IMR-90 (cell line): ENCODE data around the gene GSE1. TPM values are rescaled to one million over a fixed set of nuclear protein-coding genes. Genes with fewer than 3 reads are reported as not detected.

ENCODE experiments used
- ATAC-seq: fragments of 200-7000 bp; cut with Tn5 transposase; 2 replicates; pipeline ENCODE4 v1.9.1; 2020; ENCODE audit warnings: low read depth, mild to moderate bottlenecking, moderate library complexity
- BruUV-seq: library from RNA; stranded (reverse); fragments of 400-500 nt; replicated peaks from 2 replicates; lab custom pipeline; 2021; lab: Mats Ljungman, UMichigan
- CTCF ChIA-PET: fragments of 300-600 bp; formaldehyde crosslinking; extraction: SDS; loops from one replicate; lab custom pipeline; 2021; ENCODE audit warnings: antibody characterized with exemption; lab: Yijun Ruan, JAX
- POLR2A ChIA-PET: fragments of 300-600 bp; sonication (Branson Sonifier 250); formaldehyde crosslinking; loops from one replicate; lab custom pipeline; 2022; ENCODE audit warnings: antibody characterized with exemption; ENCODE audit not compliant: unreplicated experiment; lab: Charles Lee
- DNase-seq: peaks from one replicate; pipeline ENCODE4 v3.0.0; 2013
- H2AFZ ChIP-seq: replicated peaks from 2 replicates; pipeline ENCODE3; 2013; ENCODE audit warnings: low read length, mild to moderate bottlenecking; ENCODE audit not compliant: poor library complexity
- H2AK5ac ChIP-seq: 2 replicates; pipeline ENCODE4 v1.6.1; 2013; ENCODE audit warnings: low read depth, low read length, inconsistent platforms
- H2AK9ac ChIP-seq: replicated peaks from 2 replicates; pipeline ENCODE3; 2013; ENCODE audit warnings: mild to moderate bottlenecking, low read depth, low read length, moderate library complexity; ENCODE audit not compliant: poor library complexity
- H2BK120ac ChIP-seq: 2 replicates; pipeline ENCODE4 v1.6.1; 2013; ENCODE audit warnings: low read depth, low read length, inconsistent platforms
- H2BK15ac ChIP-seq: 3 replicates; pipeline ENCODE4 v1.6.1; 2013; ENCODE audit warnings: low read depth, low read length, inconsistent platforms
- H2BK20ac ChIP-seq: 2 replicates; pipeline ENCODE4 v1.6.1; 2013; ENCODE audit warnings: low read depth, mild to moderate bottlenecking, inconsistent platforms, low read length, moderate library complexity
- H2BK5ac ChIP-seq: 2 replicates; pipeline ENCODE4 v1.6.1; 2013; ENCODE audit warnings: mild to moderate bottlenecking, low read depth, low read length, inconsistent platforms; ENCODE audit not compliant: poor library complexity, severe bottlenecking
- H3K14ac ChIP-seq: replicated peaks from 2 replicates; pipeline ENCODE4 v1.6.1; 2013; ENCODE audit warnings: low read depth, low read length, inconsistent platforms
- H3K18ac ChIP-seq: 2 replicates; pipeline ENCODE4 v1.6.1; 2013; ENCODE audit warnings: low read depth, low read length, control low read depth
- H3K23ac ChIP-seq: 2 replicates; pipeline ENCODE4 v1.6.1; 2013; ENCODE audit warnings: low read depth, low read length, inconsistent platforms
- H3K27ac ChIP-seq: 2 replicates; pipeline ENCODE4 v1.5.1; 2013; ENCODE audit warnings: mild to moderate bottlenecking, control low read depth, low read length; ENCODE audit not compliant: insufficient read depth
- H3K27me3 ChIP-seq: 2 replicates; pipeline ENCODE4 v1.6.1; 2013; ENCODE audit warnings: low read length; ENCODE audit not compliant: control insufficient read depth, insufficient read depth
- H3K36me3 ChIP-seq: 2 replicates; pipeline ENCODE4 v1.6.1; 2013; ENCODE audit warnings: low read length, mixed read lengths; ENCODE audit not compliant: control insufficient read depth, insufficient read depth
- H3K4ac ChIP-seq: 2 replicates; pipeline ENCODE4 v1.6.1; 2013; ENCODE audit warnings: low read depth, low read length, inconsistent platforms
- H3K4me1 ChIP-seq: 2 replicates; pipeline ENCODE4 v1.6.1; 2013; ENCODE audit warnings: low read length, mixed read lengths; ENCODE audit not compliant: control insufficient read depth, insufficient read depth
- H3K4me2 ChIP-seq: 2 replicates; pipeline ENCODE4 v1.6.1; 2013; ENCODE audit warnings: low read depth, mild to moderate bottlenecking, control low read depth, low read length, moderate library complexity
- H3K4me3 ChIP-seq: 2 replicates; pipeline ENCODE4 v1.5.1; 2013; ENCODE audit warnings: low read depth, mild to moderate bottlenecking, control low read depth, low read length, moderate library complexity; ENCODE audit not compliant: insufficient read depth
- H3K56ac ChIP-seq: 2 replicates; pipeline ENCODE4 v1.6.1; 2013; ENCODE audit warnings: low read length, inconsistent platforms; ENCODE audit not compliant: insufficient read depth; ENCODE audit errors: extremely low read depth
- H3K79me1 ChIP-seq, 2 experiments: 2 replicates each; pipeline ENCODE4 v1.6.1; 2013; ENCODE audit warnings: low read length in 2 of 2, inconsistent platforms in 1 of 2, low read depth in 1 of 2
- H3K9ac ChIP-seq: 2 replicates; pipeline ENCODE4 v1.6.1; 2013; ENCODE audit warnings: low read depth, low read length, control low read depth
- H3K9me1 ChIP-seq: 2 replicates; pipeline ENCODE4 v1.6.1; 2013; ENCODE audit warnings: low read length, inconsistent platforms; ENCODE audit not compliant: insufficient read depth
- H3K9me3 ChIP-seq: 2 replicates; pipeline ENCODE4 v1.6.1; 2013; ENCODE audit warnings: low read length; ENCODE audit not compliant: control insufficient read depth, insufficient read depth
- H4K20me1 ChIP-seq: 2 replicates; pipeline ENCODE4 v1.6.1; 2013; ENCODE audit warnings: low read length, inconsistent platforms; ENCODE audit not compliant: insufficient read depth
- H4K5ac ChIP-seq: 2 replicates; pipeline ENCODE4 v1.6.1; 2013; ENCODE audit warnings: mild to moderate bottlenecking, low read depth, low read length, control low read depth
- H4K8ac ChIP-seq, 2 experiments: 2 replicates each; pipeline ENCODE4 v1.6.1; 2013; ENCODE audit warnings: low read depth in 2 of 2, low read length in 2 of 2, control low read depth in 1 of 2, inconsistent platforms in 1 of 2
- H4K91ac ChIP-seq: 2 replicates; pipeline ENCODE4 v1.6.1; 2013; ENCODE audit warnings: low read depth, low read length, inconsistent platforms; ENCODE audit not compliant: insufficient read depth
- BHLHE40 ChIP-seq: fragments of 150-350 bp; IDR thresholded peaks from 2 replicates; pipeline ENCODE4 v1.6.1; 2016; ENCODE audit warnings: mild to moderate bottlenecking, low read depth, low read length
- CHD1 ChIP-seq: IDR thresholded peaks from 2 replicates; pipeline ENCODE4 v1.6.1; 2012; ENCODE audit warnings: low read depth, low read length, improper control_type of control experiment
- FOS ChIP-seq: fragments of 150-350 bp; IDR thresholded peaks from 2 replicates; pipeline ENCODE4 v1.6.1; 2016; ENCODE audit warnings: low read depth, low read length
- MAFK ChIP-seq: IDR thresholded peaks from 2 replicates; pipeline ENCODE4 v1.6.1; 2012; ENCODE audit warnings: low read depth, low read length, improper control_type of control experiment
- MAZ ChIP-seq: IDR thresholded peaks from 2 replicates; pipeline ENCODE4 v1.6.1; 2012; ENCODE audit warnings: low read depth, mild to moderate bottlenecking, low read length, improper control_type of control experiment, moderate library complexity, borderline replicate concordance
- MXI1 ChIP-seq: IDR thresholded peaks from 2 replicates; pipeline ENCODE4 v1.6.1; 2012; ENCODE audit warnings: low read depth, mild to moderate bottlenecking, low read length, moderate library complexity, borderline replicate concordance
- NFE2L2 ChIP-seq: fragments of 150-350 bp; IDR thresholded peaks from 2 replicates; pipeline ENCODE4 v1.6.1; 2016; ENCODE audit warnings: low read depth, mild to moderate bottlenecking, low read length
- POLR2A ChIP-seq: IDR thresholded peaks from 2 replicates; pipeline ENCODE4 v1.6.1; 2012; ENCODE audit warnings: mild to moderate bottlenecking, low read depth, low read length
- RAD21 ChIP-seq: IDR thresholded peaks from 2 replicates; pipeline ENCODE4 v1.6.1; 2012; ENCODE audit warnings: low read length, improper control_type of control experiment
- RFX5 ChIP-seq: IDR thresholded peaks from 2 replicates; pipeline ENCODE4 v1.8.0; 2012; ENCODE audit warnings: low read depth, mild to moderate bottlenecking, low read length, moderate library complexity
- SMC3 ChIP-seq: fragments of 150-350 bp; IDR thresholded peaks from 2 replicates; pipeline ENCODE4 v1.6.1; 2016; ENCODE audit warnings: low read depth, mild to moderate bottlenecking, antibody characterized with exemption, low read length, moderate library complexity
- WGBS, 2 experiments: methylation state at CpG; one replicate each; pipeline versions ENCODE4 v1.1.5 to v1.1.7; 2013; ENCODE audit warnings: missing lambda C conversion rate in 2 of 2; ENCODE audit not compliant: insufficient read length in 1 of 2; ENCODE audit errors: extremely low coverage in 2 of 2; 5-methylcytosine and 5-hydroxymethylcytosine counted together
- dilution Hi-C: fragments of 300-500 bp; cut with HindIII; formaldehyde crosslinking; loops from one replicate; pipeline ENCODE4 v1.14.3; 2018; ENCODE audit warnings: low sequenced_read_pairs; ENCODE audit not compliant: unreplicated experiment
- in situ Hi-C: fragments of 300-500 bp; cut with MboI; formaldehyde crosslinking; loops from 3 replicates; pipeline ENCODE4 v1.14.3; 2019; ENCODE audit warnings: low sequenced_read_pairs, inconsistent platforms, mixed read lengths
- intact Hi-C: fragments of 100-400 bp; cut with micrococcal nuclease; formaldehyde crosslinking; loops from 2 replicates; pipeline ENCODE4 v1.10.0; 2022
- polyA plus RNA-seq, 3 experiments: library from polyadenylated mRNA; depleted of rRNA; stranded (reverse); fragments of >200 nt; gene quantifications; 2 replicates each; pipeline ENCODE4 v1.2.3, GENCODE V29; 2012; ENCODE audit warnings: low replicate concordance in 1 of 3
- total RNA-seq: library from RNA; depleted of rRNA; stranded (reverse); fragments of >200 nt; gene quantifications from 2 replicates; pipeline ENCODE4 v1.2.3, GENCODE V29; 2012
- TF ChIP-seq, protein P1 (sequence below): fragments of 150-350 bp; IDR thresholded peaks from 2 replicates; pipeline ENCODE4 v1.6.1; 2016; ENCODE audit warnings: low read depth, mild to moderate bottlenecking, low read length, moderate library complexity, borderline replicate concordance

GSE1 gene
- total and polyA plus RNA-seq, 2 of the 4 experiments (the other 2 are of a cell fraction) = 14.9 to 25.5 TPM

DNA sequence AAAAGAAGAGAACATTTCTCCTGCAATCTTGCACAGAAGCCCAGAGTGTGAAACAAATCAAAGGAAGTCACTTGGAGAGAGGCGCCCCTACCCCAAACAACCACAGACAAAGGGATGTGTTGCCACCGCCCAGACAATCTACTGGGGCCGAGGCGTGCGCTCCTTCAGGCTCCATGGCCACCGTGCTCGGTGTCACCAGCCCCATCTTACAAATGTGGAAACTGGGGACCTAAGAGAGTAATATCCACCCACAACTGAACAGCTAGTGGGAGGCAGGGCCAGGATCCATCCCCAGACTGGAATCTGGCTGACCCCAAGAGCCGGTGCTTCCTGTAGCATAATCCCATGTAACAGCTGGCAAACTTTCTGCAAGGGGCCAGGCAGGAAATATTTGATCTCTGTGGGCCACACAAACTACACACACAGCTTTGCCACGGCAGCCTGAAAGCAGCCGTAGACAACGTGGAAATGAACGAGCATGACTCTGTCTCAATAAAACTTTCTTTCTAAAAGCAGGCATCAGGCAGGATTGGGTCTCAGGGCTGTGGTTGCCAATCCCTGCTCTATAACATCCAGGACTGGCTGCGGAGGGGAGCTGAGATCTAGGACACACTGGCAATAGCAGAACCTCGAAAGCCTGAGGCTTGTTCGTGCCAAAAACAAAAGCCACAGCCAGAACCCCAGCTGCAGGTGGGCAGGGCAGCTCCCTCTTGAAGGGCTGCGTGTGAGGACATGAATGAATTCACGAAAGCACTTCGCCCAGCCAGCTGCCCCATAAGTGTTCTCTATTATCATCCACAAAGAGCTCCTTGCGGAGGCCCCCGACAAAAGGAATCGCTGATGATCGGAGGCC, 102.3 kb downstream of the GSE1 start:
- no peak overlapping the region for H4K91ac ChIP-seq
- peak overlapping the region; percentile 59 for H2AFZ ChIP-seq
- no peak overlapping the region for H3K18ac ChIP-seq
- H3K27me3 ChIP-seq = no peaks in the 10 kb centered on the region; the same call in 1 of the 2 replicates
- no peak overlapping the region for H3K23ac ChIP-seq
- H4K5ac ChIP-seq = no peak overlapping the region
- no peak overlapping the region for H2BK5ac ChIP-seq
- H2BK120ac ChIP-seq = no peak overlapping the region
- no peak overlapping the region for H2BK20ac ChIP-seq
- no peak overlapping the region for H4K8ac ChIP-seq
- H3K9ac ChIP-seq = no peak overlapping the region
- WGBS, 2 experiments = 37% methylated on average over 3 of the region's 22 CpGs; no CpG with 5 or more reads in 1 of the 2 experiments
- dilution Hi-C loops = no loop called here
- H3K9me1 ChIP-seq = no peaks in the 10 kb centered on the region
- H2BK15ac ChIP-seq = no peak overlapping the region
- H3K4me3 ChIP-seq = no peak overlapping the region
- H3K4me2 ChIP-seq = no peak overlapping the region
- TF ChIP-seq RAD21 (no peak), SMC3 (no peak), MAFK (no peak), RFX5 (no peak), MAZ (no peak), FOS (no peak), POLR2A (no peak), MXI1 (no peak), BHLHE40 (no peak), NFE2L2 (no peak), CHD1 (no peak)
- TF ChIP-seq, protein P1, sequence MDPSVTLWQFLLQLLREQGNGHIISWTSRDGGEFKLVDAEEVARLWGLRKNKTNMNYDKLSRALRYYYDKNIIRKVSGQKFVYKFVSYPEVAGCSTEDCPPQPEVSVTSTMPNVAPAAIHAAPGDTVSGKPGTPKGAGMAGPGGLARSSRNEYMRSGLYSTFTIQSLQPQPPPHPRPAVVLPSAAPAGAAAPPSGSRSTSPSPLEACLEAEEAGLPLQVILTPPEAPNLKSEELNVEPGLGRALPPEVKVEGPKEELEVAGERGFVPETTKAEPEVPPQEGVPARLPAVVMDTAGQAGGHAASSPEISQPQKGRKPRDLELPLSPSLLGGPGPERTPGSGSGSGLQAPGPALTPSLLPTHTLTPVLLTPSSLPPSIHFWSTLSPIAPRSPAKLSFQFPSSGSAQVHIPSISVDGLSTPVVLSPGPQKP = no peak
- H3K4me1 ChIP-seq = peaks cover 3% of the 10 kb centered on the region; the same call in 1 of the 2 replicates
- ChIA-PET POLR2A (no interaction called here), CTCF (interaction anchor here (1.2 to 1.3 kb wide), 2 partner anchors 11 to 100 kb away, joined by 3 to 4 read pairs; no protein-coding TSS in a partner anchor)
- intact Hi-C loops = loop anchor here (5.0 to 10.0 kb wide), 2 partner anchors 58 to 441 kb away; no protein-coding TSS in a partner anchor
- peaks cover 3% of the 10 kb centered on the region for H3K36me3 ChIP-seq
- ATAC-seq (peak; percentile 30), DNase-seq (peak; percentile 39)
- H3K56ac ChIP-seq = no peak overlapping the region
- peaks cover 13% of the 10 kb centered on the region for H4K20me1 ChIP-seq
- H3K27ac ChIP-seq = no peak overlapping the region
- no TSS peak for BruUV-seq
- H3K4ac ChIP-seq = no peak overlapping the region
- H3K9me3 ChIP-seq = peaks cover 9% of the 10 kb centered on the region
- H3K79me1 ChIP-seq = peaks cover 3 to 4% of the 10 kb centered on the region in 2 experiments; a peak in 1 of 4 replicates
- H2AK5ac ChIP-seq = peak overlapping the region; percentile 5; the same call in 1 of the 2 replicates
- 0 out of 2 replicates have a peak overlapping the region, but pooled peaks have one; percentile 45 for H3K14ac ChIP-seq
- in situ Hi-C loops = loop anchor here (5.0 kb wide), 1 partner anchor 58 kb away; no protein-coding TSS in a partner anchor
- H2AK9ac ChIP-seq = peak overlapping the region; percentile 7
